ENCODE results near the gene S100A16. TPM values are rescaled to one million over a fixed set of nuclear protein-coding genes. Genes with fewer than 3 reads are reported as not detected.
A peak's percentile ranks its signal among the peaks of the same experiment; 100 is the strongest.

Gene S100A16
- total and polyA plus RNA-seq, 12 donors: 28.8 to 176 (median 43.5) TPM

- intact Hi-C loops (cut with DNase I): no loop called here
- DNase-seq (no peak), ATAC-seq (no peak)
- H3K9me3 ChIP-seq: no peaks in the 10 kb centered on the region
- H3K4me3 ChIP-seq: no peak overlapping the region
- WGBS, 2 donors: 63 to 66% methylated on average over 6 of the region's 6 CpGs
- H3K4me1 ChIP-seq: peaks cover 10 to 90% (median 73%) of the 10 kb centered on the region in 9 donors
- no peaks in the 10 kb centered on the region for H3K27me3 ChIP-seq
- H3K27ac ChIP-seq: peak overlapping the region in 8 of 10 donors; percentile 47 to 100 (median 100)
- peaks cover 0 to 80% (median 60%) of the 10 kb centered on the region in 9 donors for H3K36me3 ChIP-seq
- TF ChIP-seq CTCF (IDR thresholded peaks at IDR 0.05): no peak
These were observed 25.3 kb upstream of the S100A16 start for GRCh38 chr1:153638261-153638660.

DNA sequence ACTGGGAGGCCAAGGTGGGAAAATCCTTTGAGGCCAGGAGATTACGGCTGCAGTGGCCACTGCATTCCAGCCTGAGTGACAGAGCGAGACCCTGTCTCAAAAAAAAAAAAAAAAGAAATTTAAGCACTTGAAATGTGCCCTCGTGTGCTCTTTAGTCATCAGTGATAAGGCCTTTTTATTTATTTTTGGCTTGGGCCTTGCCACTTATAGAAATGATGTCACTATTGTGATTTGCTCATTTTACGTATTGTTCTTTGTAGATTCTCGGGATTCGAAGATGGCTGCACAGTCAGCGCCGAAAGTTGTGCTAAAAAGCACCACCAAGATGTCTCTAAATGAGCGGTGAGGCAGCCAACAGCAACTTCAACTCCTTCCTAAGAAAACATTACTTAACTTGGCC lies 23.4 kb upstream of the S100A16 start:
- intact Hi-C loops (cut with DNase I): no loop called here
- no peaks in the 10 kb centered on the region for H3K27me3 ChIP-seq
- H3K4me1 ChIP-seq: peaks cover 10 to 90% (median 70%) of the 10 kb centered on the region in 9 donors
- TF ChIP-seq CTCF (IDR thresholded peaks at IDR 0.05): no peak
- ATAC-seq (no peak), DNase-seq (no peak)
- H3K4me3 ChIP-seq: peak overlapping the region in 2 of 10 donors; percentile 91
- H3K27ac ChIP-seq: peak overlapping the region; percentile 28 to 100 (median 100)
- no peaks in the 10 kb centered on the region for H3K9me3 ChIP-seq
- peaks cover 0 to 61% (median 41%) of the 10 kb centered on the region in 9 donors for H3K36me3 ChIP-seq
- WGBS, 2 donors: 67 to 73% methylated on average over 9 of the region's 9 CpGs

DNA sequence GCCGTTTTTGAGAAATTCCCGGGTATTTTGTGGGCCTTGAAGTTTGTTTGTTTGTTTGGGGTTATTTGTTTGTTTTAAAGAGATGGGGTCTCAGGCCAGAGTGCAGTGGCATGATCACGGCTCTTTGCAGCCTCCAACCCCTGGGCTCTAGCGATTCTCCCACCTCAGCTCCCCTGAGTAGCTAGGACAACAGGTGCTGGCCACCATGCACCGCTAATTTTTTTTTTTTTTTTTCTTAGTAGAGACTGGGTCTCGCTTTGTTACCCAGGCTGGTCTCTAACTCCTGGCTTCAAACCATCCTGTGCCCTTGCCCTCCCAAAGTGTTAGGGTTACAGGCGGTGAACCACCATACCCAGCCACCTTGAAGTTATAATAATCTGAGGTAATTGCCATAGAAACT lies 22.9 kb upstream of the S100A16 start:
- Histone ChIP-seq H3K4me1 (peaks cover 10 to 90% (median 69%) of the 10 kb centered on the region in 9 donors), H3K4me3 (peak overlapping the region in 8 of 10 donors; percentile 67 to 95 (median 91))
- no peak for DNase-seq

More for the DNA sequence above, 22.9 kb upstream of the S100A16 start:
- TF ChIP-seq CTCF (IDR thresholded peaks at IDR 0.05): no peak
- Histone ChIP-seq H3K27me3 (no peaks in the 10 kb centered on the region), H3K9me3 (no peaks in the 10 kb centered on the region), H3K36me3 (peaks cover 0 to 56% (median 36%) of the 10 kb centered on the region in 9 donors), H3K27ac (peak overlapping the region; percentile 22 to 100 (median 100))
- intact Hi-C loops (cut with DNase I): loop anchor here in 1 of 10 donors (2.0 kb wide), 1 partner anchor 35 kb away; the partner anchor contains the start of gene ILF2
- 83 to 89% methylated on average over 7 of the region's 7 CpGs for WGBS, 2 donors
- no peak for ATAC-seq
